PFSK-1 (cell line): Measurements from ENCODE around the gene ANKRD33B.

Experiments
- FOXP2 ChIP-seq: optimal IDR thresholded peaks from 2 replicates; pipeline ENCODE3; 2011; ENCODE audit warnings: borderline replicate concordance, control low read depth, inconsistent platforms; ENCODE audit not compliant: insufficient read depth; ENCODE audit errors: extremely low read length, extremely low read depth
- POLR2AphosphoS5 ChIP-seq: IDR thresholded peaks from 2 replicates; pipeline ENCODE4 v1.6.1; 2012; ENCODE audit warnings: low read depth, mild to moderate bottlenecking, control low read depth, low read length, moderate library complexity
- REST ChIP-seq, 2 experiments: IDR thresholded peaks; 2 replicates each; pipeline versions ENCODE4 v1.6.1 to v1.8.0; 2011 to 2012; ENCODE audit warnings: low read depth in 2 of 2, low read length in 2 of 2, control low read depth in 1 of 2, inconsistent platforms in 1 of 2, mild to moderate bottlenecking in 1 of 2, moderate library complexity in 1 of 2; ENCODE audit not compliant: insufficient read depth in 1 of 2
- SIN3A ChIP-seq: IDR thresholded peaks from 2 replicates; pipeline ENCODE4 v1.6.1; 2012; ENCODE audit warnings: mild to moderate bottlenecking, low read length, moderate library complexity, borderline replicate concordance; ENCODE audit not compliant: insufficient read depth
- TAF1 ChIP-seq: IDR thresholded peaks from 2 replicates; pipeline ENCODE4 v1.6.1; 2012; ENCODE audit warnings: low read length, control low read depth, borderline replicate concordance; ENCODE audit not compliant: insufficient read depth

ANKRD33B gene

GRCh38 chr5:10678244-10678643 lies 114.4 kb downstream of the ANKRD33B start:
- TF ChIP-seq POLR2AphosphoS5 (no peak), SIN3A (no peak), REST (IDR thresholded peaks at IDR 0.05; ENCODE audit: insufficient read depth in 1 of 2, low read depth in 2 of 2, low read length in 2 of 2) (no peak), FOXP2 (no peak), TAF1 (no peak)

DNA sequence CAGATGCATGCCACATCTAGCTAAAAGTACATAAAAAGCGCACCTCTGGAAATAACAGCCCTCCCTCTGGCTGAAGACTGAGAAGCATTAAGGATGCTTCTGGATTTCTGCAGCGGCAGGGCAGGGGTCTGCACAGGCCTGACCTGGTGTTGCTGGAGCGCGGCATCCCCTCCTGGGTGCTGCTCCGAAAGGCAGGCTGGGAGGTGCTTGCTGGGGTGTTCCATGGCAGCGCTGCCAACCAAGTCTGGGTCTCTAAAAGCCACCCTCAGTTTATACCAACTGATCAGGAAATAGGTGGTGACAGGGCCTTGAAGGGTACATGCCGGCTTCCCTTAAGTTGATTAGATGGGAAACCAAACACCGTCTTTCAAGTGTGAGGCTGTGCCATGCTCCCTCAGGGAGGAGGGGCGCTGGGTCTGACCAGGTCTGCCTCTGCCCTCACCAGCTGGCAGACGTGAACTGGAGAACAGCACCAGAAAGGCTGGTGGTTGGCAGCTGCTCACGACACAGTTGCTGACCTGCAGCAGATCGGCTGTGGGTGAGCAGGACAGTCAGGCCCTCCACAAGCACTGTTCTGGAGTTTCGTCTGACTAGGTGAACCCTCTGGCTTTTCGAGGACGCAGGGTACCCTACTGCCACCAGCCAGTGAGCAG lies 115.6 kb downstream of the ANKRD33B start:
- TF ChIP-seq REST (IDR thresholded peaks at IDR 0.05; ENCODE audit: insufficient read depth in 1 of 2, low read depth in 2 of 2, low read length in 2 of 2) (no peak), POLR2AphosphoS5 (no peak), TAF1 (no peak), FOXP2 (no peak), SIN3A (no peak)

DNA sequence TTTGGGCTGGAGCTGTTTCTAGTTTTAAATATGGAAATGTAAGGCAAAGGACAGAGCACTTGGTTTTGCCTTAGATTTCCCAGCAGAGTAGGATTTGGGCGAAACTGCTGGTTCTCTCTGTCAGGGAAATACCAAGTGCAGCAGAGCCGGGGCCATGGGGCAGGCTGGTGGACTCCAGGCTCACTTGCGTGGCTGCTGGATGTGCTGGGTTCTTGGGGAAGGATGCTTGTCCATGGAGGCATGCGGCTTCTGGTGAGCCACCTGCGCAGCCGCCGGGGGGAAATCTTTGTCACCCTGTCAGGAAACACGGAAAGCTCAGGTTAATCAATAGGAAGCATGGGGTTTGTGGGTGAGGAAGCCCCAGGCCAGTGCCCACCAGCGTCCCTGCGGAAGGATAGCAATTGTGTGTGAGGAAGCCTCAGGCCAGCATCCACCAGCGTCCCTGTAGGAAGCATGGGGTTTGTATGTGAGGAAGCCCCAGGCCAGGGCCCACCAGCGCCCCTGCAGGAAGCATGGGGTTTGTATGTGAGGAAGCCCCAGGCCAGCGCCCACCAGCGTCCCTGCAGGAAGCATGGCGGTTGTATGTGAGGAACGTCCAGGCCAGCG lies 117.1 kb downstream of the ANKRD33B start:
- TF ChIP-seq REST (IDR thresholded peaks at IDR 0.05; ENCODE audit: insufficient read depth in 1 of 2, low read depth in 2 of 2, low read length in 2 of 2) = no peak
- TF ChIP-seq FOXP2 = no peak
- TF ChIP-seq SIN3A = no peak
- TF ChIP-seq POLR2AphosphoS5 = no peak
- TF ChIP-seq TAF1 = no peak

DNA sequence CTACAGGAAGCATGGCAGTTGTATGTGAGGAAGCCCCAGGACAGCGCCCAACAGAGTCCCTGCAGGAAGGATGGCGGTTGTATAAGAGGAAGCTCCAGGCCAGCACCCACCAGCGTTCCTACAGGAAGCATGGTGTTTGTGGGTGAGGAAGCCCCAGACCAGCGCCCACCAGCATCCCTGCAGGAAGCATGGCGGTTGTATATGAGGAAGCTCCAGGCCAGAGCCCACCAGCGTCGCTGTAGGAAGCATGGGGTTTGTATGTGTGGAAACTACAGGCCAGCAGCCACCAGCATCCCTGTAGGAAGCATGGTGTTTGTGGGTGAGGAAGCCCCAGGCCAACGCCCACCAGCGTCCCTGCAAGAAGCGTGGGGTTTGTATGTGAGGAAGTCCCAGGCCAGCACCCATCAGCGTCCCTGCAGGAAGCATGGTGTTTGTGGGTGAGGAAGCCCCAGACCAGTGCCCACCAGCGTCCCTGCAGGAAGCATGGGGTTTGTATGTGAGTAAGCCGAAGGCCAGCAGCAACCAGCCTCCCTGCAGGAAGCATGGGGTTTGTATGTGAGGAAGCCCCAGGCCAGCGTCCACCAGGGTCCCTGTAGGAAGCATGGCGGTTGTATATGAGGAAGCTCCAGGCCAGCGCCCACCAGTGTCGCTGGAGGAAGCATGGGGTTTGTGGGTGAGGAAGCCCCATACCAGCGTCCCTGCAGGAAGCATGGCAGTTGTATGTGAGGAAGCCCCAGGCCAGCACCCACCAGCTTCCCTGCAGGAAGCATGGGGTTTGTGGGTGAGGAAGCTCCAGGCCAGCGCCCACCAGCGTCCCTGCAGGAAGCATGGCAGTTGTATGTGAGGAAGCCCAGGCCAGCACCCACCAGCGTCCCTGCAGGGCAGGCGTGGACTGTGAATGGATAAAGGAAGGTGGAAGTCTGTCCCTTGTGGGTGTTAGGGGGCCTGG lies 118.1 kb downstream of the ANKRD33B start:
- no peak for TF ChIP-seq SIN3A
- no peak for TF ChIP-seq POLR2AphosphoS5
- no peak for TF ChIP-seq FOXP2
- TF ChIP-seq TAF1 = no peak
- no peak for TF ChIP-seq REST (IDR thresholded peaks at IDR 0.05; ENCODE audit: insufficient read depth in 1 of 2, low read depth in 2 of 2, low read length in 2 of 2)
